Endothelial cell of umbilical vein (primary cell): ENCODE data around the gene AMIGO2. TPM values are rescaled to one million over a fixed set of nuclear protein-coding genes. Genes with fewer than 3 reads are reported as not detected.

Source experiments
- BruUV-seq: library from RNA; stranded (reverse); fragments of 400-500 nt; replicated peaks from 2 replicates; lab custom pipeline; 2021; lab: Mats Ljungman, UMichigan
- CTCF ChIA-PET: fragments of 300-600, 350-600 bp; sonication (Branson Sonifier 250); formaldehyde crosslinking; loops from one replicate; lab custom pipeline; 2021; ENCODE audit warnings: antibody characterized with exemption, inconsistent platforms; lab: Charles Lee
- POLR2A ChIA-PET: fragments of 300-600, 350-600 bp; sonication (Branson Sonifier 250); formaldehyde crosslinking; loops from one replicate; lab custom pipeline; 2021; ENCODE audit warnings: antibody characterized with exemption, inconsistent platforms; lab: Charles Lee
- DNase-seq: peaks from one replicate; pipeline ENCODE4 v3.0.0-alpha.2; 2011; ENCODE audit warnings: low read depth, low spot score
- FAIRE-seq: peaks from 2 replicates; lab custom pipeline; 2011; peaks lifted over from hg19 to GRCh38; lab: Jason Lieb, UNC
- H2AFZ ChIP-seq: 2 replicates; pipeline ENCODE4 v1.6.0; 2012; ENCODE audit warnings: low read depth, low read length, control low read depth, inconsistent platforms
- H3K27ac ChIP-seq: 2 replicates; pipeline ENCODE4 v1.5.1; 2011; ENCODE audit warnings: low read depth, mild to moderate bottlenecking, control low read depth, low read length, moderate library complexity; ENCODE audit not compliant: insufficient read depth
- H3K27me3 ChIP-seq, 2 experiments: 2 replicates each; pipeline versions ENCODE4 v1.6.0 to v1.6.1; 2011; ENCODE audit warnings: low read length in 2 of 2, mixed read lengths in 1 of 2; ENCODE audit not compliant: control insufficient read depth in 2 of 2, insufficient read depth in 2 of 2
- H3K36me3 ChIP-seq, 2 experiments: 2 replicates in 1 of 2; 3 replicates in 1 of 2; pipeline ENCODE4 v1.5.1; 2011; ENCODE audit warnings: low read length in 2 of 2, mild to moderate bottlenecking in 1 of 2, moderate library complexity in 1 of 2; ENCODE audit not compliant: control insufficient read depth in 2 of 2, insufficient read depth in 2 of 2; ENCODE audit errors: extremely low read depth in 1 of 2
- H3K4me1 ChIP-seq: 3 replicates; pipeline ENCODE4 v1.5.1; 2011; ENCODE audit warnings: mild to moderate bottlenecking, low read length; ENCODE audit not compliant: control insufficient read depth, insufficient read depth; ENCODE audit errors: extremely low read depth
- H3K4me2 ChIP-seq: 2 replicates; pipeline ENCODE4 v1.6.1; 2011; ENCODE audit warnings: low read length, control low read depth, mixed read lengths; ENCODE audit not compliant: insufficient read depth
- H3K4me3 ChIP-seq, 3 experiments: fragments of 200-600 bp in 1 of 3; sonication (generic), shearing (Covaris generic) in 1 of 3; replicated peaks in 1 of 3; 2 replicates each; pipeline ENCODE4 v1.5.1; 2011 to 2016; ENCODE audit warnings: control low read depth in 3 of 3, low read length in 3 of 3, mild to moderate bottlenecking in 2 of 3, inconsistent platforms in 1 of 3, low read depth in 1 of 3, moderate library complexity in 1 of 3; ENCODE audit not compliant: insufficient read depth in 1 of 3
- H3K79me2 ChIP-seq: 2 replicates; pipeline ENCODE4 v1.6.0; 2012; ENCODE audit warnings: low read length, inconsistent platforms; ENCODE audit not compliant: control insufficient read depth, insufficient read depth
- H3K9ac ChIP-seq: replicated peaks from 2 replicates; pipeline ENCODE3; 2011; ENCODE audit warnings: low read length, control low read depth; ENCODE audit not compliant: insufficient read depth; ENCODE audit errors: extremely low read depth
- H3K9me1 ChIP-seq: replicated peaks from 3 replicates; pipeline ENCODE4 v1.6.0; 2011; ENCODE audit warnings: mild to moderate bottlenecking, low read length; ENCODE audit not compliant: control insufficient read depth, insufficient read depth; ENCODE audit errors: extremely low read depth
- H3K9me3 ChIP-seq: replicated peaks from 2 replicates; pipeline ENCODE4 v1.5.1; 2012; ENCODE audit warnings: low read length, inconsistent platforms; ENCODE audit not compliant: control insufficient read depth, insufficient read depth
- H4K20me1 ChIP-seq: replicated peaks from 2 replicates; pipeline ENCODE3; 2011; ENCODE audit warnings: mild to moderate bottlenecking, low read length; ENCODE audit not compliant: control insufficient read depth, insufficient read depth; ENCODE audit errors: extremely low read depth
- CTCF ChIP-seq, 2 donors: IDR thresholded peaks; 1 replicate in 1 of 2; 2 replicates in 1 of 2; pipeline ENCODE4 v1.5.1; 2011; ENCODE audit warnings: low read length in 2 of 2, mild to moderate bottlenecking in 2 of 2, moderate library complexity in 2 of 2, control low read depth in 1 of 2, inconsistent platforms in 1 of 2, low read depth in 1 of 2; ENCODE audit not compliant: insufficient read depth in 1 of 2; ENCODE audit errors: extremely low read depth in 1 of 2
- EZH2 ChIP-seq: IDR thresholded peaks from 2 replicates; pipeline ENCODE4 v1.6.1; 2012; ENCODE audit warnings: borderline replicate concordance, low read depth, mild to moderate bottlenecking, moderate library complexity, low read length, inconsistent platforms; ENCODE audit not compliant: severe bottlenecking
- FOS ChIP-seq: IDR thresholded peaks from 2 replicates; pipeline ENCODE4 v1.6.1; 2011; ENCODE audit warnings: mild to moderate bottlenecking, low read length, moderate library complexity, borderline replicate concordance; ENCODE audit not compliant: insufficient read depth
- GATA2 ChIP-seq: IDR thresholded peaks from 2 replicates; pipeline ENCODE4 v1.7.0; 2011; ENCODE audit warnings: low read depth, mild to moderate bottlenecking, moderate library complexity, mixed read lengths, low read length; ENCODE audit not compliant: insufficient read length, insufficient read depth
- JUN ChIP-seq: IDR thresholded peaks from 2 replicates; pipeline ENCODE4 v1.6.1; 2011; ENCODE audit warnings: borderline replicate concordance, low read depth; ENCODE audit not compliant: insufficient read length, insufficient read depth
- MYC ChIP-seq: IDR thresholded peaks from one replicate; pipeline ENCODE4 v1.6.1; 2011; ENCODE audit warnings: mild to moderate bottlenecking, low read depth, low read length
- POLR2A ChIP-seq: IDR thresholded peaks from 2 replicates; pipeline ENCODE4 v1.6.1; 2012; ENCODE audit warnings: low read depth, mild to moderate bottlenecking, control low read depth, low read length
- POLR2AphosphoS5 ChIP-seq: IDR thresholded peaks from 2 replicates; pipeline ENCODE4 v1.6.1; 2012; ENCODE audit warnings: low read depth, mild to moderate bottlenecking, control low read depth, low read length, moderate library complexity; ENCODE audit not compliant: insufficient read depth
- dilution Hi-C: fragments of 300-500 bp; cut with MboI; formaldehyde crosslinking; loops from one replicate; pipeline ENCODE4 v1.15.0; 2019; ENCODE audit warnings: low sequenced_read_pairs; ENCODE audit not compliant: extremely low pct_ligation_motif_present
- intact Hi-C: fragments of 100-400 bp; cut with micrococcal nuclease; formaldehyde crosslinking; loops from one replicate; pipeline ENCODE4 v1.10.0; 2022
- polyA plus RNA-seq, 4 experiments: library from polyadenylated mRNA; depleted of rRNA in 3 of 4; stranded (reverse) in 3 of 4; unstranded in 1 of 4; fragments of >200 nt; gene quantifications; 2 replicates each; pipeline versions ENCODE4 v1.2.1 to v1.2.3, GENCODE V29; 2011 to 2012; ENCODE audit warnings: missing spikeins in 1 of 4
- total RNA-seq: library from RNA; stranded (reverse); gene quantifications from 2 replicates; pipeline ENCODE4 v1.2.3, GENCODE V29; 2021
- TF ChIP-seq, protein P1 (sequence below): IDR thresholded peaks from 2 replicates; pipeline ENCODE4 v1.6.1; 2011; ENCODE audit not compliant: insufficient read depth, insufficient read length

The AMIGO2 gene
- total and polyA plus RNA-seq, 2 donors (not counting 3 experiments of a cell fraction or from before 2014, with no cell fraction given) = 5.4 to 7.5 TPM

DNA sequence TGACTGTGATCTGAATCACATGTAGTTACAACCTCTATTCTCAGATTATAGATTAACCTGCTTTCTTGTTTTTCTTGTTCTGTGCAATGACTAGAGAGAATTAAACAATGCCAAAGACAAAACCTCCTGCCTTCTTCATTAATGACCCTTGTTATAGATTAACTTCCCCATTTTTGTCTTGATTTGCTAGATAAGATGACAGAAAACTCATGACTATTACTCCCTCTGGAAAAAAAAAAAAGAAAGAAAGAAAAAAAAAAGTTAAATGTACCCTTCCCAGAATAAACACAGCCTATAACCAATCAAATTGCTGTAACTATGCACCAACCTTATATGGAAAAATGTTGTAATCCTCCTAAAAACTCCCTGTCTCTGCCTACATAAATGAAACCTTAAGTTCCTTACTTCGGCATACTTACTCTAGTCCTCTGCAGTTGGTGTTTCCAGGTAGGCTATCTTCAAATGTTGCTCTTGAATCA is 41.5 kb downstream of the AMIGO2 start:
- Histone ChIP-seq H3K79me2 (no peaks in the 10 kb centered on the region), H4K20me1 (no peaks in the 10 kb centered on the region), H3K27me3 (no peaks in the 10 kb centered on the region), H3K36me3 (no peaks in the 10 kb centered on the region), H3K9me3 (no peaks in the 10 kb centered on the region), H3K4me3 (no peak overlapping the region), H3K9me1 (no peaks in the 10 kb centered on the region), H3K9ac (no peak overlapping the region), H3K4me1 (no peaks in the 10 kb centered on the region), H3K4me2 (no peak overlapping the region), H3K27ac (no peak overlapping the region), H2AFZ (no peak overlapping the region)
- dilution Hi-C loops (no loop called here), intact Hi-C loops (loop anchor here (10.0 kb wide), 1 partner anchor 506 kb away; no protein-coding TSS in a partner anchor)
- no peak for FAIRE-seq
- ChIA-PET CTCF (interaction anchor here (0.8 kb wide), 1 partner anchor 16 kb away, joined by 3 read pairs; no protein-coding TSS in a partner anchor), POLR2A (no interaction called here)
- TF ChIP-seq JUN = no peak
- no peak for DNase-seq
- BruUV-seq = no TSS peak

DNA sequence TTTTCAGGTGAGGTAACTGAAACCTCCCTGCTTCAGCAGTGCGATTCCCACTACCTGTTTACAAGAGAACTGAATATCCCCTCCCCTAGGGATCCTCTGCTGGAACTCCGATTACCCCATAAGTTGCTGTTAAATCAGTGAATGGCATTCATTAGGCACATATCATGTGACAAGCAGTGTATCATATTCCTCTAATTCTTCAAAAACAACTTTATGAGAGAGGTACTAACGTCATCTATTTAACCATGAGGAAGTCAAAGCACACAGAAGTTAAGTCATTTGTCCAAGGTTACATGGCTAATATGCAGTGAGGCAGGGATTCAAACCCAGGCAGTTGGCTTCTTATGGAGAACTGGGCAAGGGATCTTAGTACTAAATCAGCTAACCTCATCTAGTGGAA is 44.3 kb downstream of the AMIGO2 start:
- TF ChIP-seq POLR2AphosphoS5 (no peak), FOS (no peak), CTCF (IDR thresholded peaks at IDR 0.05; ENCODE audit: extremely low read depth in 1 of 2, insufficient read depth in 1 of 2, low read depth in 1 of 2, low read length in 2 of 2) (no peak), POLR2A (no peak), GATA2 (no peak), MYC (no peak), JUN (no peak), EZH2 (no peak)
- TF ChIP-seq, protein P1, sequence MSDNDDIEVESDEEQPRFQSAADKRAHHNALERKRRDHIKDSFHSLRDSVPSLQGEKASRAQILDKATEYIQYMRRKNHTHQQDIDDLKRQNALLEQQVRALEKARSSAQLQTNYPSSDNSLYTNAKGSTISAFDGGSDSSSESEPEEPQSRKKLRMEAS = no peak
- intact Hi-C loops = loop anchor here (10.0 kb wide), 1 partner anchor 509 kb away; no protein-coding TSS in a partner anchor
- H3K4me3 ChIP-seq = no peak overlapping the region
- no peaks in the 10 kb centered on the region for H4K20me1 ChIP-seq
- H3K9me1 ChIP-seq = no peaks in the 10 kb centered on the region
- H3K27me3 ChIP-seq = no peaks in the 10 kb centered on the region
- no peak overlapping the region for H3K4me2 ChIP-seq
- no peaks in the 10 kb centered on the region for H3K36me3 ChIP-seq
- H3K9ac ChIP-seq = no peak overlapping the region
- no TSS peak for BruUV-seq
- DNase-seq (no peak), FAIRE-seq (no peak)
- ChIA-PET POLR2A (no interaction called here), CTCF (interaction anchor here (0.6 to 6.4 kb wide), 5 partner anchors 35 to 384 kb away, joined by 3 to 306 read pairs (median 31); partner anchors contain the start of genes AMIGO2 and PCED1B)
- H2AFZ ChIP-seq = no peak overlapping the region
- H3K9me3 ChIP-seq = no peaks in the 10 kb centered on the region
- dilution Hi-C loops = no loop called here
- no peaks in the 10 kb centered on the region for H3K4me1 ChIP-seq
- H3K79me2 ChIP-seq = no peaks in the 10 kb centered on the region
- no peak overlapping the region for H3K27ac ChIP-seq
